ENCODE results near the gene TAF4.

The TAF4 gene

GRCh38 chr20:61967300-61967699 is 98.4 kb downstream of the TAF4 start:
- DNase-seq (ENCODE audit: insufficient read length, low spot score) (no peak), FAIRE-seq (no peak)
- TF ChIP-seq POLR2A (IDR thresholded peaks at IDR 0.05; ENCODE audit: low read depth, low read length): no peak

DNA sequence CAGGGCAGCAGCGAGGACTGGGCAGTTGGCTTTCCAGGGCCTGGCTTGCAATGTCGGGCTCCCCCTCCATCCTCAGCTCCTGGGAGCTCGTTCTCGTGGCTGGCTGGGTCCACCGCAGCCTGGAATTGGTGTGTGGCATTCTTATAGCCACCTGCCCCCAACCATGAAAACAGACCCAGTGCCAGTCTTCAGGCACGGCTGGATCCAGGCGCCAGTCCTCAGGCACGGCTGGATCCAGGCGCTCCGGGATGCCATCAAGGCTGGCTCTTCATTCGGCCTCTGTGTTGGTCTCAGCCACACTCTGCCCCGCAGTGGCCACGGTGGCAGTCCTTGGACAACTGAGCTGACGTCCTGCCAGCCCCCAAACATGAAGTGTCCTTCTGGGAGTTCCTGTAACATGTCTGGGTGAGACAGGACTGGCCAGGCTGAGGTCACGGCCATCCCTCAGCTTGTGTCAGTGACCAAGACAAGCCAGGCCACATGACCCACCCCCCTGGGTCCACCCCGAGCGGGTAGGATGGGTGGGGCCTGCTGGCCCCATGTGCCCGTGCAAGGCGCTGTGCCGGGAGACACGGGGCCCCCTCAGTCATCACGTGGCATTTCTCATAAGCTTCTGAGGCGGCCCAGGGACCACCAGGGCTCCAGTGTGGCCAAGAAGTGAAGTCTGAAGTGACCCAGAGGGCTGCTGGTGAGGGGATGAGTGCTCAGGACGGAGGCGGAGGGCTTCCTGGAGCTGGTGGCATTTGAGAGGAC is 99.0 kb downstream of the TAF4 start:
- no peak for TF ChIP-seq POLR2A (IDR thresholded peaks at IDR 0.05; ENCODE audit: low read depth, low read length)
- FAIRE-seq (no peak), DNase-seq (ENCODE audit: insufficient read length, low spot score) (no peak)

GRCh38 chr20:61965606-61966491 is 99.8 kb downstream of the TAF4 start:
- FAIRE-seq: no peak
- no peak for TF ChIP-seq POLR2A (IDR thresholded peaks at IDR 0.05; ENCODE audit: low read depth, low read length)

GRCh38 chr20:61964675-61965605 is 100.7 kb downstream of the TAF4 start:
- FAIRE-seq: no peak
- TF ChIP-seq POLR2A (IDR thresholded peaks at IDR 0.05; ENCODE audit: low read depth, low read length): no peak
- DNase-seq (ENCODE audit: insufficient read length, low spot score): no peak

More at GRCh38 chr20:61965606-61966491, 99.8 kb downstream of the TAF4 start:
- no peak for DNase-seq (ENCODE audit: insufficient read length, low spot score)

- TF ChIP-seq POLR2A (IDR thresholded peaks at IDR 0.05; ENCODE audit: low read depth, low read length): no peak
- DNase-seq (ENCODE audit: insufficient read length, low spot score): no peak
- FAIRE-seq: no peak
These were observed 101.6 kb downstream of the TAF4 start for GRCh38 chr20:61963885-61964674.

DNA sequence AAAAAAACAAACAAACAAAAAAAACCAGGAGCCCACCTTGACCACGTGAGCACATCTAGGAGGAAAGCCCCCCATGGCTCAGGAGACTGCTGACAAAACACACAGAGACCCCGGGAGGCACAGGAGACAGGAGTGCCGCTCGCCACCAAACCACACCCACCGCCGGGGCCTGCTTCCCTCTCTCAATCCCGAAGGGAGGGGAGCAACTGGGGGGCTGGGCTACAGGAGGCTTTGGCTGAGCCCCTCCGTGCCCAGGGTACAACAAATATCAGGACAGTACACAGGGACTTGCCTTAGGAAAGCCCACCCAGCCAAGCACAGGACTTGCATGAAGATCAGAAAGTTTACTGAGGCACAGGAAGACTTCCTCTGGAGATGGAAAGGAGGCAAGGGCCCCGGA is 102.5 kb downstream of the TAF4 start:
- TF ChIP-seq POLR2A (IDR thresholded peaks at IDR 0.05; ENCODE audit: low read depth, low read length): no peak
- DNase-seq (ENCODE audit: insufficient read length, low spot score) (no peak), FAIRE-seq (no peak)

GRCh38 chr20:61960836-61961235 is 104.8 kb downstream of the TAF4 start:
- DNase-seq (ENCODE audit: insufficient read length, low spot score): no peak
- FAIRE-seq: no peak
- TF ChIP-seq POLR2A (IDR thresholded peaks at IDR 0.05; ENCODE audit: low read depth, low read length): no peak

GRCh38 chr20:61958773-61959700 is 106.6 kb downstream of the TAF4 start:
- DNase-seq (ENCODE audit: insufficient read length, low spot score) (no peak), FAIRE-seq (no peak)
- TF ChIP-seq POLR2A (IDR thresholded peaks at IDR 0.05; ENCODE audit: low read depth, low read length): no peak

DNA sequence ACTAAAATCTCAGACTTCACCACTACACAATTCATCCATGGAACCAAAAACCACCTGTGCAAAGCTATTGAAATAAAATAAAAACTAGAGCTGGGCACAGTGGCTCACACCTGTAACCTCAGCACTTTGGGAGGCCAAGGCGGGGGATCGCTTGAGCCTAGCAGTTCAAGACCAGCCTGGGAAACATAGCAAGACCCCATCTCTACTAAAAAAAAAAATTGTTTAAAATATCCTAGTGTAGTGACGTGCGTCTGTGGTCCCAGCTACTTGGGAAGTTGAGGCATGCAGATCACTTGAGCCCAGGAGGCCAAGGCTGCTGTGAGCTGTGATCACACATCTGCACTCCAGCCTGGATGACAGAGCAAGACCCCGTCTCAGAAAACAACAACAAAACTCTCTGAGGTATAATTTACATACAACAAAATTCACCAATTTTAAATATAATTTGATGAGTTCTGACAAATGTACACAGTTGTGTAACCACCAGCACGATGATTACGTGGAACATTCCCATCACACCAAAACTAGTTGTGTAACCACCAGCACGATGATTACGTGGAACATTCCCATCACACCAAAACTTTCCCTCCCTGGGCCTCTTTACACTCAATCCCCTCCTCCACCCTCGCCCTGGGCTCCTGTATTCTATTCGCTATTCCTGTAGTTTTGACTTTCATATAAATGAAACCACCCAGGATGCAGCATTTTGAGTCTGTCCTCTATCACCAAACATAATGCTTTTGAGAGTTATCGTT is 107.5 kb downstream of the TAF4 start:
- no peak for FAIRE-seq

DNA sequence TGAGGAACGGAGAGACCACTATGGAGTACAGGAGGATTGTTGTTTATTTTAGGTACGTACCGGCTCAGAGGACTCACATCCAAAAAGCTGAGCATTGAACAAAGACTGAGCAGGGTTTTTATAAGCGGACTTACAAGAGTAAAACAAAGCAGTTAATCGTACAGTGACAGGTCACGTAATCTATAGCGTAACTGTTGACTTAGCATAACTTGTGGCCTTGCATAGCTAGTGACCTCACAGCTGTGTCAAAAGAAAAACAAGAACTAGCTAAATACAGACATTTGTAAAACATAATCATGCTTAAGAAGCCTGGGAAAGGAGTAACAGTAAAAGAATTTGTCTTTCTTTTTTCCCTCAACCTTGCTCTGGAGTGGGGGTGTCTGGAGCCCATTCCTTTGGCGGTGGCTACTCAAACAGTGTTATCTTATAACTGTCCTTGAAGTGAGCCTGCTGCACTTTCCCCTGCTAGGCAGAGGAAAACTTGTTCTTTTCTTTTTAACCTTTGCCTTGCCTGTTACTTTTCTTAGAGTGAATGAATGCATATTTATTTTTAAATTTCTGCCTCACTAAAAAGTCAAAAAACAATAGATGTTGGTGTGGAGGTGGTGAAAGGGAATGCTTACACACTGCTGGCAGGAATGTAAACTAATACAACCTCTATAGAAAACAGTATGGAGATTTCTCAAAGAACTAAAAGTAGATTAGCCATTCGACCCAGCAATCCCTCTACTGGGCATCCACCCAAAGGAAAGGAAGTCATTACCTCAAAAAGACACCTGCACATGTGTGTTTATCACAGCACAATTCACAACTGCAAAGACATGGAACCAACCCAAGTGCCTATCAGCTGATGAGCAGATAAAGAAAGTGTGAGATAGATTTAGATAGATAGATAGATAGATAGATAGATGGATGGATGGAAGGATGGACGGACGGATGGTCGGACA is 109.0 kb downstream of the TAF4 start:
- DNase-seq (ENCODE audit: insufficient read length, low spot score): no peak
- no peak for TF ChIP-seq POLR2A (IDR thresholded peaks at IDR 0.05; ENCODE audit: low read depth, low read length)
- FAIRE-seq: no peak

More for the DNA sequence above, 107.5 kb downstream of the TAF4 start:
- DNase-seq (ENCODE audit: insufficient read length, low spot score): no peak
- TF ChIP-seq POLR2A (IDR thresholded peaks at IDR 0.05; ENCODE audit: low read depth, low read length): no peak
